NCI-H128 (cell line): Measurements from ENCODE around the gene NFILZ.
"Not testable (repeated sequence)": the region's sequence is repeated elsewhere in the genome, so short reads cannot be mapped to it uniquely, and the experiment has no call there.

ENCODE experiments used
- DNase-seq: peaks from one replicate; lab custom pipeline; 2025; ENCODE audit not compliant: unreplicated experiment; lab: John Stamatoyannopoulos, UW

Gene NFILZ

GRCh38 chr19:8611391-8611876, 19.0 kb upstream of the NFILZ start:
- no peak for DNase-seq

DNA sequence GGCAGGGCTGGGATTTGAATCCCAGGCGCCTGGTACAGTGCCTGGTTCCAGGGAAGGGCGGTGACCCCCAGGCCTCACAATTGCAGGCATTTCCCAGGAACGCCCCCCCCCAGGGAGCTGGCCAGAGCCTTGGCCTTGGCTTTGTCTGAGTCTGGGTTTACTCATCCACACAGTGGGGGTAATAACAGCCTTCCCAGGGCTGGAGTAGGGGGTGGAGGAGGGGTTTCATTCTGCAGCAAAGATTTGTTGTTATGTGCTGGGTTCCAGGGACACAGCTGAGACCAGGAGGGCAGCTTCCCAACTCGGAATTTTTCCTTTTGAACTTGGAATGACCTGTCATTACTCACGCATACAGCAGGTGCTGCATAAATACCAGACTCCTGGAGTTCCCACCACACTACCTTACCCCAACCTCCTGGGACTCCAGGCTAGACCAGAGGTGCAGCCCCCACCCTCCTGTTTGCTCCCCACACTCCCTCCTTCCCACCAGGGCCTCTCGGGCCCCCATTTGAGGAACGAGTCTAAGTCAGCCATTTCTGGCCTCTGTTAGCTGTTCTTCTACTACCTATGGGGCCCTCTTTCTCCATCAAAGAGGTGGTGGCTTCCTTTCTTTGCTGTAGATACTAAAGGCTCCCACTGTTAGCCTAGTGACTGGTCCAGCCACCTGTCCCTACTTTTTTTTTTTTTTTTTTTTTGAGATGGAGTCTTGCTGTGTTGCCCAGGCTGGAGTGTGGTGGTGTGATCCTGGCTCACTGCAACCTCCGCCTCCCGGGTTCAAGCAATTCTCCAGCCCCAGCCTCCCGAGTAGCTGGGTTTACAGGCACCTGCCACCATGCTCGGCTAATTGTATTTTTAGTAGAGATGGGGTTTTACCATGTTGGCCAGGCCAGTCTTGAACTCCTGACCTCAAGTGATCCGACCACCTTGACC, 18.3 kb upstream of the NFILZ start:
- no peak for DNase-seq

DNA sequence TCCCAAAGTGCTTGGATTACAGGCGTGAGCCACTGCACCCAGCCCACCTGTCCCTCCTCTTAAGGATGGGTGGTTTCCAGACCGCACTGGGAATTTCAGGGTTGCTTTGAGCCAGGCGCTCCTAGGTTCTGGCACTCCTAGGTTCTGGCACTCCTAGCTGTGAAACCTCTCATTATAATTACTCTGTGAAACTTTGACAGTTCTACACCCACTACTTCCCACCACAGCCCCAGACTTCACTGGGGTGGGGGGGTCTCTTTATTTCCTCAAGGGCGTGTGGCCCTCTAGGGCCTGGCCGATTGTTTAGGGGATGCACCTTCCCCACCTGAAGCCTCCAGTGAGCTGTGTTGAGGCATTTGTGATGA, 17.6 kb upstream of the NFILZ start:
- DNase-seq = no peak

- DNase-seq = no peak
These were observed 16.0 kb upstream of the NFILZ start for GRCh38 chr19:8614455-8614854.

DNA sequence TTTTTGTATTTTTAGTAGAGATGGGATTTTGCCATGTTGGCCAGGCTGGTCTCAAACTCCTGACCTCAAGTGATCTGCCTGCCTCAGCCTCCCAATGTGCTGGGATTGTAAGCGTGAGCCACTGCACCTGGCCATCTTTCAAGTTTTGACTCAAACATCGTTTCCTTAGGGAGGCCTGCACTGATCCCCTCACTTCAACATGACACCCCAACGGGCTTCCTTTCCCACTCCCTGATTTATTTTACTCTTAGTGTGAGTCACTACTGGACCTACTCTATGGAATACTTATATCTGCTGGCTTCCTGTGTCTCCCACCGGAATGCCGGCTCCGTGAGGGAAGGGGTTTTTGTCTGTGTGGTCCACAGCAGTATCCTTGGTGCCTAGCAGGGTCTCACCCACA, 15.4 kb upstream of the NFILZ start:
- DNase-seq = no peak

DNA sequence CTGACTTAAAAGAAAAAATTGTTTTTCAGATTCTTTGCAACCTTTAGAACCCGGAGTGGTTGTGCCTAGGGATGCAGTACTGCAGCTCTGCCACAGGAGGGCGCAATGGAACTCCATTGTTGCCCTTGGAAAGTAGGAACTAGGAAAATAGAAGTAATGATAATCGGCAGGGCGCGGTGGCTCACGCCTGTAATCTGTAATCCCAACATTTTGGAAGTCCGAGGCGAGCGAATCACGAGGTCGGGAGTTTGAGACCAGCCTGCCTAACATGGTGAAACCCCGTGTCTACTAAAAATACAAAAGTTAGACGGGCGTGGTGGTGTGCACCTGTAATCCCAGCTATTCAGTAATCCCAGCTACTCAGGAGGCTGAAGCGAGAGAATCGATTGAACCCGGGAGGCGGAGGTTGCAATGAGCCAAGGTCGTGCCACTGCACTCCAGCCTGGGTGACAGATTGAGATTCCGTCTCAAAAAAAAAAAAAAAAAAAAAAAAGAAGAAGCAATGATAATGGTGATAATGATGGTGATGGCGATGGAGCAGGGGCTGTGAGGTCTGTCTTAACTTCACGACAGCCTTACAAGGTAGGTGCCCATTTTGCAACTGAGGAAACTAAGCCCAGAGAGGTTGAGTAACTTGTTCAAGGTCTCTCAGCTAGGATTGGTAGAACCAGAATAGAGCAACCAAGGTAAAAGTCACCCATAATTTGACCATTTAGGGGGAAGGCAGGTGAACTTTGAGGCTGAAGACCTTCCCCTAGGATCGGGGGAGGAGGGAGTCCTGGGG, 14.4 kb upstream of the NFILZ start:
- no peak for DNase-seq

DNA sequence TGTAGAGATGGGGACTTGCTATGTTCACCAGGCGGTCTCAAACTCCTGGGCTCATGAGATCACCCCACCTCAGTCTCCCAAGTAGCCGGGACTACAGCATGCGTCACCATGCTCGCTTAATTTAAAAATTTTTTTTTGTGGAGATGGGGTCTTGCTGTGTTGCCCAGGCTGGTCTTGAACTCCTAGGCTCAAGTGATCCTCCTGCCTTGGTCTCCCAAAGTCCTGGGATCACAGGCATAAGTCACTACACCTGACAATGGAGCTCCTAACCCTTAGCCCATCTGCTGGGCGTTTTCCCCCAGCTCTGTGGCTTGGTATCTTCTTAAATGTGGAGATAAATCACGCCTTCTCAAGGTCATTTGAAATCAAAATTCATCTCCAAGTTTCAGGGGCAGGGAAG, 13.6 kb upstream of the NFILZ start:
- DNase-seq = no peak

GRCh38 chr19:8617325-8617724, 13.1 kb upstream of the NFILZ start:
- DNase-seq = not testable (repeated sequence)

DNA sequence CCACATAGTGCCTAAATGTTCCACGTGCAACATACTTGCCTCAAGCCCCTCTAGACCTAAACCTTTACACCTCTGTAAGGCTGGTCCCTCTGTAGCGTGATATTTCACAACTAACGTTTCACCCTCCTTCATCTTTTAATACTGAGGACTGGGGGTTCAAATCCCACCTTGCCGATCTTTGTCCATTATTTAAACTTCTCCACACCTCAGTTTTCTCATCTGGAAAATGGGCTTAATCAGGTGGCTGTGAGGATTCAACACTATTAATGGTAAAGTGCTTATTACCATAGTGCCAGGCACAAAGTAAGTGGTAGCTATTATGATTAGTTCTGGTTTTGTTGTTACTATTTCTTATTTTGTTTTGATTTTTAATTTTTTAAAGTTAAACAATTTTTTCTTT, 12.4 kb upstream of the NFILZ start:
- no peak for DNase-seq

DNA sequence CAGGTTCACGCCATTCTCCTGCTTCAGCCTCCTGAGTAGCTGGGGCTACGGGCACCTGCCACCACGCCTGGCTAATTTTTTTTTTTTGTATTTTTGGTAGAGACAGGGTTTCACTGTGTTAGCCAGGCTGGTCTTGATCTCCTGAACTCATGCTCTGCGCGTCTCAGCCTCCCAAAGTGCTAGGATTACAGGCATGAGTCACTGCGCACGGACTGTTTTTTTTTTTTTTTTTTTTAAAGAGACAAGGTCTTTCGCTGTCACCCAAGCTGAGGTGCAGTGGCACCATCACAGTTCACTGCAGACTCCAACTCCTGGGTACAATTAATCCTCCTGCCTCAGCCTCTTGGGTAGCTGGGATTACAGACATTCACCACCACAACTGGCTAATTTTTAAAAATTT, 11.7 kb upstream of the NFILZ start:
- DNase-seq = no peak

DNA sequence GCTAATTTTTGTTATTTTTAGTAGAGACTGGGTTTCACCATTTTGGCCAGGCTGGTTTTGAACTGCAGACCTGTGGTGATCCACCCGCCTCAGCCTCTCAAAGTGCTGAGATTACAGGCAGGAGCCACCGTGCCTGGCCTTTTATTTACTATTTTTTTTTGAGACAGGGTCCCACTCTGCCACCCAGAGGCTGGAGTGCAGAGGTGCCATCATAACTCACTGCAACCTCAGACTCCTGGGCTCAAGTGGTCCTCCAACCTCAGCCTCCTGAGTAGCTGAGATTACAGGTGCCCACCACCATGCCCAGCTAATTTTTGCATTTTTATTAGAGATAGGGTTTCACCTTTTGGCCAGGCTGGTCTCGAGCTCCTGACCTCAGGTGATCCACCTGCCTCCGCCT, 7.5 kb upstream of the NFILZ start:
- not testable (repeated sequence) for DNase-seq

DNA sequence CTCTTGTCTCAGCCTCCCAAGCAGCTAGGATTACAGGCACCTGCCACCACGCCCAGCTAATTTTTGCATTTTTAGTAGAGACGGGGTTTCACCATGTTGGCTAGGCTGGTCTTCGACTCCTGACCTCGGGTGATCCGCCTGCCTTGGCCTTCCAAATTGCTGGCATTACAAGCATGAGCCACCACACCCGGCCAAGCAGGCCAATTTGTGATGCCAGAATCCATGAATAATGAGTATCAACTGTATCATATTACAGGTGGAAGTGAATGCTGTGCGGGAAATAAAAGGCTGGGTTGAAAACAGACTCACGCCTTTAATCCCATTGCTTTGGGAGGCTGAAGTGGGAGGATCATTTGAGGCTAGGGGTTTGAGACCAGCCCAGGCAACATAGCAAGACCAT, 3.6 kb upstream of the NFILZ start:
- DNase-seq = no peak

DNA sequence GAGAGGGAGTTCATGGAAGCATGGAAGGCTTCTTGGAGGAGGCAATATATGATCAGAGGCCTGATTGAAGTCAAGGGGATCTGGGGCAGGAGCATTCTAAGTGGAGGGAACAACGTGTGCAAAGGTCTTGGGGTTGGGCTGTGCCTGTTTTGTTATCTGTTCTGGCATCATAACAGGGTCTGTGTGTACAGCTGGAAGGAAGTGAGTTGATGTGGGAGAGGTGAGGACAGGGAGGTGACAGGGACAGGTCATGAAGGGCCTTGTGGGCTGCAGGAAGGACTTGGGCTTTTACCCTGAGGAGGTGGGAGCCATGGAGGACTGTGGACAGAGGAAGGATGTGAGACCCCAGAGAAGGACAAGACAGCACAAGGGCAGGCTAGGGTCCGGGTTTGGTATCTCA, 1.2 kb upstream of the NFILZ start:
- DNase-seq = no peak

GRCh38 chr19:8630796-8631424, 477 bp downstream of the NFILZ start:
- no peak for DNase-seq

DNA sequence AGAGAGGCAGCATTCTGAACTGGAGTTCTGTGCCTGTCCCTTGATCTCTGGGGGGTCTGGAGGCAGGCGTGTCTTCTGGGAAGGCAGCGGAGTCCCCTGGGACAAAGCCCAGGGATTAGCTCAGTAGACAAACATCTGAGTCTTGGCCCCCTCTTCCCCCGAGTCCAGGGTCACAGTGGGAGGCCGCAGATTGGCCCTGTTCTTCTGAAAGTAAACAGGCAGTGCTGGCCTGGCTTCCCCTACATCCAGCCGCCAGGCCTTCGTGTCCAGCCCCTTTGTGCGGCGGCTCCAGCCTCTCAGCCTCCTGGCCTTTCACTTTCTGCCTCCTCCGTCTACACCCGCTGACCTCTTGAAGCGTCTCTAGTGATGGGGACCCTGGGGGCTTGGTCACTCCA, 989 bp downstream of the NFILZ start:
- no peak for DNase-seq

- no peak for DNase-seq
These were observed 5.0 kb downstream of the NFILZ start for GRCh38 chr19:8635422-8635821.

GRCh38 chr19:8637070-8637469, 6.6 kb downstream of the NFILZ start:
- not testable (repeated sequence) for DNase-seq

- no peak for DNase-seq
These were observed 7.7 kb downstream of the NFILZ start for GRCh38 chr19:8638078-8638619.

DNA sequence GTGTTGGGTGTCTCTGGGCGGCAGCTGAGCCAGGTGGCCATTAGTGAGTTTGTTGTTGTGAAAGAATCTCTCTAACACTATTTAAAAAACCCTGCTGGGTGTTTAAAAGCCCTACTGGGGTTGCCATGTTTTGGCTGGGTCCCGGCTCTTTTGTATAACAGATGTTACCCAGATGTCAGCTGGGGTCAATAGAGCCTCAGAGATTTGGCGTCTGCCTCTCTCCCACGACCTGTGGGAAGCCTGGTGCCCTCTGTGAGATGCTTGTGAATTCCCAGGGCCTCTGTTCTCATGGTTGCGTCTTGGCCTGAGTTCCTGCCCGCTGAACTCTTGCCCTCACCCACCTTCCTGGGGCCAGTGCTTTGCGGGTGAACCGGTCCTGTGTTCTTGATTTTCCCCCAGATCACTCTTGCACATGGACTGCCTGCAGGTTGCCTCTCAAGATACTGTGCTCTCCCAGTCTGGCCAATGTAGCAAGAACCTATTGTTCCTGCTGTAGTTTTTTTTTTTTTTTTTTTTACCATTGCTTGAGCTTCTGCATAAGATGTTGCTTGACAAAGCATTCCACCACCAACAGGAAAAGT, 9.5 kb downstream of the NFILZ start:
- no peak for DNase-seq

DNA sequence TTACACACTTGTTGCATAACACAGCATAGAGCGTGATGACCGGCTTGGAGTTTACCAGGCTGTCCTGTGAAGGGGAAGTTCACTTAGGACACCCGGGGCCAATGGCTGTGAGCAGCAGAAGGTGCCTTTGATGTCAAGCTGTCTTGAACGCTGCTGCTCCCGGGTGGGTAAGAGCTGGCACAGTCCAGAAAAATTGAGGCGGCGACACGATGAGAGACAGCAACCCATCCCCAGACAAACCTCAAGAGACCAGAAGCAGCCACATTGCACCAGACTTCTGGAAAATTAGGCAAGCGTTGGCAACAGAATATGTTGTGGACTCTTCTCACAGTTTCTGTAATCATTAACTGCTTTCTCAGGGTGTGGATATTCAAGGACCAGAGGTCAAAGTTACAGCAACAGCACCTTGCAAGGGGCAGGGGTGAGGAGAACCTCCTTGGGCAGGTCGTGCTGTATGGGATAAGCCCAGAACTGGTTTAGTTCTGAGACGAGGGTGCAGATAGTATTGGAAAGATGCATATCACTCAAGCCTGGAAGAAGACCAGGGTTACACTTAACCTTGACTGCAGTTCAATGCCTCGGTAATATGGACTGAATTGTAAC, 10.1 kb downstream of the NFILZ start:
- DNase-seq = no peak
